ENCODE data around the gene FIZ1.

FIZ1 gene

DNA sequence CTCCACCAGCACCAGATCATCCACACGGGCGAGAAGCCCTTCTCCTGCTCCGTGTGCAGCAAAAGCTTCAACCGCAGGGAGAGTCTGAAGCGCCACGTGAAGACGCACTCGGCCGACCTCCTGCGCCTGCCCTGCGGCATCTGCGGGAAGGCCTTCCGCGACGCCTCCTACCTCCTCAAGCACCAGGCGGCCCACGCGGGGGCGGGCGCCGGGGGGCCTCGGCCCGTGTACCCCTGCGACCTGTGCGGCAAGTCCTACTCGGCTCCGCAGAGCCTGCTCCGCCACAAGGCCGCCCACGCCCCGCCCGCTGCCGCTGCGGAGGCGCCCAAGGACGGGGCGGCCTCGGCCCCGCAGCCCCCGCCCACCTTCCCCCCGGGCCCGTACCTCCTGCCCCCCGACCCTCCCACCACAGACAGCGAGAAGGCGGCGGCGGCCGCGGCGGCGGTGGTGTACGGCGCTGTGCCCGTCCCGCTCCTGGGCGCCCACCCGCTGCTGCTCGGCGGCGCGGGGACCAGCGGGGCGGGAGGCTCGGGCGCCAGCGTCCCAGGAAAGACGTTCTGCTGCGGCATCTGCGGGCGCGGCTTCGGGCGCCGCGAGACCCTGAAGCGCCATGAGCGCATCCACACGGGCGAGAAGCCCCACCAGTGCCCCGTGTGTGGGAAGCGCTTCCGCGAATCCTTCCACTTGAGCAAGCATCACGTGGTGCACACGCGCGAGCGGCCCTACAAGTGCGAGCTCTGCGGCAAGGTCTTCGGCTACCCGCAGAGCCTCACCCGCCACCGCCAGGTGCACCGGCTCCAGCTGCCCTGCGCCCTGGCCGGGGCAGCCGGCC, 15.6 kb upstream of the FIZ1 start:
- DNase-seq (ENCODE audit: low read depth in 2 of 3, low spot score in 1 of 3), result no peak

- no peak for DNase-seq (ENCODE audit: low read depth in 2 of 3, low spot score in 1 of 3)
Measured at GRCh38 chr19:55613930-55614710, 14.8 kb upstream of the FIZ1 start.

- no peak for DNase-seq (ENCODE audit: low read depth in 2 of 3, low spot score in 1 of 3)
Measured at GRCh38 chr19:55613396-55613795, 14.1 kb upstream of the FIZ1 start.

GRCh38 chr19:55611983-55612645, 12.8 kb upstream of the FIZ1 start:
- no peak for DNase-seq (ENCODE audit: low read depth in 2 of 3, low spot score in 1 of 3)

DNA sequence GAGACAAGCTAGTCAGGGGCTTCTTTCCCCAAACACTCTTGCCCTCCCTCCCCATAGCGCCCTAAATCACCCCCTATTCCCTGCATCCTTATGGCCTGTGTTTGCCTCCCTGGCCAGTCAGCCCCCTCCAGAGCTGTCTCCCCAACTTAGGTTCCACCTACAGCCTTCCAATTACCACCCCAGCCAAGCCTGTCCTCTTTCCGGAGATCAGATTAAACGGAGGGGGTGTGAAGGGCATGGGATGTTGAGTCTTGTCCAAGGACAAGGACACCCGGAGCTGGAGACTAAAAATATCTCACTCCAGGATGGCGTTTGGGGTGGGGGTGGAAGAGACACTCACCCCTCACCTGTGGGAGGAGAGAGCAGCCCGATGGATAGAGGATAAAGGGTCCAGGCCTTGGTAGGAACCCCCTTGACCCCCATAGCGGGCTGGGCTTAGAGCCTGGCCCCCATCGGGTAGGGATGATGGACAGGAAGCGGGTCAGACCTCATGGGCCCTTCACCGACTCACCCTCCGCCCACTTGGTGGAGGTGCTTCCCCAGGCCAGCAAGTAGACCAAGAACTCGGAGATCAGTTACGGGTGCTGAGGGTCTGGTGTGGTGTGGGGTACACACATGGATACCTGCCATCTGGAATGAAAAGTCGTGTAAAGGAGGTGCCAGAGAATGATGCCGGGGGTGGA, 12.1 kb upstream of the FIZ1 start:
- no peak for DNase-seq (ENCODE audit: low read depth in 2 of 3, low spot score in 1 of 3)

DNA sequence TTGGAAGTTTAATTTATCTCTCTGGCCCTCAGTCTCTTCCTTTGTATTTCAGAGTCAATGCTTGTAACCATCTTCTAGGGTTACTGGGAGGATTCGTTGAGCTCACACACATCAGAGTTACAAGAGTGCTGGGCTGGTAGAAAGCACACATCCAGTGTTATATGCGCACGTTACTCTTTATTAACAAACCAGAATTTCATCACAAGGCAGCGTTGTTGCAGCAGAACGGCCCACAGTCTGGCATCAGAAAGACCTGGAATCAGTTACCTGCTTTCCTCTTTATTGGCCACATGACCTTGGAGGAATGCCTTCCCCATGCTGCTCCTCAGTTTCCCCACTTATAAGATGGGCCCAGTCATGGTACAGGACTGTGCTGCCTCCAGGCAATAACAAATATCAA, 10.0 kb upstream of the FIZ1 start:
- no peak for DNase-seq (ENCODE audit: low read depth in 2 of 3, low spot score in 1 of 3)

GRCh38 chr19:55606817-55607216, 7.5 kb upstream of the FIZ1 start:
- no peak for DNase-seq (ENCODE audit: low read depth in 2 of 3, low spot score in 1 of 3)

DNA sequence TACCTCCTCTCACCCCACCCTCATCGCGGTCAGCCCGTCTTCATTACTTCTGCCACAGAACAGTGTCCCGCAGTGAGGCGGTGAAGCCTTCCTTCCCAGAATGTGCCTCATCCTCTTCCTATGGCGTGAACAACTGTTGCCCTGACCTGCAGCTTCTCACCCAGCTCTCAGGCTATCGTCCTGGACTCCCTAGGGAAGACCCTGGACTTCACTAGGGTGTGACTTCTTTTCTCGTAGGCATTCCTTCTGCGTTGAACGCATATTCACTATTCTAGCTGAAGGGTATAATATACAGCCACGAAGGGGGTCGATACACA, 7.1 kb upstream of the FIZ1 start:
- DNase-seq (ENCODE audit: low read depth in 2 of 3, low spot score in 1 of 3), result no peak

DNA sequence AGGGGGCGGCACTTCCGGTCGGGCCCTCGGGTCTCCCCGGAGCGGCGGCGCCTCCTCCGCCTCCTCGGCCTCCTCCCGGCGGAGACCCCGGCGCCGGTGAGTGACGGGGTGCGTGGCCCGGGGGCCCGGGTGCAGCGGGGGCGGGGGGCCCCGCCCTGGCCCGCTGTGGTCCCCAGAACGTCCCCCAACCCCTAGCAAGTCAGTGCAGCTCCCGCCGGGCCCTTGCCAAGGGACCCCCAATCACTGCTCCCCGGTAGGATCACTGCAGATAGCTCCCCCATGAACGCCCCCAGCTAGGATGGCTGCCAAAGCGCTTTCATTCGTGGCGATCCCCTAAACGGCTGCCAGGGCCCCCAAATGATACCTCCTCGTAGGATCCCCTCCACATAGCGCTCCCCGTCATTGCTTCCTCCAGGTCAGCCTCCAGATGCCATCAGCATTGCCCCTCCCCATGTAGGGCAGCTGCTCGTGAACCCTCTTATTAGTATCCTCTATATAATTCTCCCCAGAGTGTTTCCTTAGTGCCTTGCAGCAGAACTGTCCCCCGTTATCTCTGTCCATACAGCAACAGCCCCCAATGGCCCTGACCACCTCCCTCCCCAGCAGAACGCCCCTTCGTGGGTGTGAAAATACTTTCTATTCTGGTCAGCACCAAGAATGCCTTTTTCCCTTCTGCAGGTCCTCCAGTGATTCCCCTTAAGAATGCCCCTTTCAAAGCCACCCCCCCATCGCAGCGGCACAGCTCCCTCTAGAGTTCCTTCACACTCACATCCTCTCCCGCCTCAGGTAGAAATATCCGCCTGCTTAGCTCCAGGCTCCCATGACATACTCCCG, 6.5 kb upstream of the FIZ1 start, which contains the start of gene ZNF865:
TSS of gene ZNF865 (plus strand) at position 11 of the 834 bp plus-strand sequence. CDS start 7,972 bp downstream, outside the sequence.
- DNase-seq (ENCODE audit: low read depth in 2 of 3, low spot score in 1 of 3), result peak; percentile 52 to 66 (median 65)

DNA sequence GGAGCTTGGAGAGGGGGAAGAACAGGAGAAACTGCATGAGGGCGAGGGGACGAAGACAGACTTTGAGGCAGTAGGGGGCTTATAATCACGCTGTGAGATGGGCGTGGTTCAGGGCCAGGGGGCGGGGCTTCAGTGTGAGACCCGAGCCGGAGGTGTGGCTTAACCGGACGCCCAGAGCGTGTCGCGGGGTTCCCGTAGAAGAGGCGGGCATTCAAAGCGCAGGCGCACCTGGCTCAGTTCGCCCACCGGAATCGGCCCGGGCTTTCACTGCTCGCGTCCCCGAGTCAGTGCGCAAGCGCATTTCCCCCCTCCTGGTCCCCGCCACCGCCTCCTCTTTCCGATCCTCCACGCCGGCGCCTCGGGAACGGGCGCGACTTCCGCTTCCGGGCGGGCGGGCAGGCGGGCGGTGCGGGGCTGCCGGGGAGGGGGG, 5.9 kb upstream of the FIZ1 start:
- peak; percentile 97 to 99 (median 99) for DNase-seq (ENCODE audit: low read depth in 2 of 3, low spot score in 1 of 3)

GRCh38 chr19:55603581-55604292, 4.4 kb upstream of the FIZ1 start:
- DNase-seq (ENCODE audit: low read depth in 2 of 3, low spot score in 1 of 3), result no peak

DNA sequence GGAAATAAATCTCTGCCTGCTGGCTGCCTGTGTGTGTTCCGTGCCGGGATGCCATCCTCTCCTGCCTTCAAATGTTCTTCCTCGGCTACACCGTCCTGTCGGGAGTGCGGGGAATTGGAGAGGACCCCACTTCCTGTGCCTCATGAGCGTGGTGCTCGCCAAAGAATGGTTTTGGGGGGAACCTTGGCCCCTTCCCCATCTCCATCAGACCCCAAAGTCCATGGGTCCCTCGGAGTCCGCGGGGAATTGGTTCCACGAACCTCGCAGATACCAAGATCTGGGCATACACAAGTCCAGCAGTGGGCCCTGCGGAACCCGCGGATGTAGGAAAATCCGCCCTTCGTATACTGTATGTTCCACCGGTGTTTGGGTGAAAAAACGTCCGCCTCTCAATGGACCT, 3.8 kb upstream of the FIZ1 start:
- DNase-seq (ENCODE audit: low read depth in 2 of 3, low spot score in 1 of 3), result no peak

DNA sequence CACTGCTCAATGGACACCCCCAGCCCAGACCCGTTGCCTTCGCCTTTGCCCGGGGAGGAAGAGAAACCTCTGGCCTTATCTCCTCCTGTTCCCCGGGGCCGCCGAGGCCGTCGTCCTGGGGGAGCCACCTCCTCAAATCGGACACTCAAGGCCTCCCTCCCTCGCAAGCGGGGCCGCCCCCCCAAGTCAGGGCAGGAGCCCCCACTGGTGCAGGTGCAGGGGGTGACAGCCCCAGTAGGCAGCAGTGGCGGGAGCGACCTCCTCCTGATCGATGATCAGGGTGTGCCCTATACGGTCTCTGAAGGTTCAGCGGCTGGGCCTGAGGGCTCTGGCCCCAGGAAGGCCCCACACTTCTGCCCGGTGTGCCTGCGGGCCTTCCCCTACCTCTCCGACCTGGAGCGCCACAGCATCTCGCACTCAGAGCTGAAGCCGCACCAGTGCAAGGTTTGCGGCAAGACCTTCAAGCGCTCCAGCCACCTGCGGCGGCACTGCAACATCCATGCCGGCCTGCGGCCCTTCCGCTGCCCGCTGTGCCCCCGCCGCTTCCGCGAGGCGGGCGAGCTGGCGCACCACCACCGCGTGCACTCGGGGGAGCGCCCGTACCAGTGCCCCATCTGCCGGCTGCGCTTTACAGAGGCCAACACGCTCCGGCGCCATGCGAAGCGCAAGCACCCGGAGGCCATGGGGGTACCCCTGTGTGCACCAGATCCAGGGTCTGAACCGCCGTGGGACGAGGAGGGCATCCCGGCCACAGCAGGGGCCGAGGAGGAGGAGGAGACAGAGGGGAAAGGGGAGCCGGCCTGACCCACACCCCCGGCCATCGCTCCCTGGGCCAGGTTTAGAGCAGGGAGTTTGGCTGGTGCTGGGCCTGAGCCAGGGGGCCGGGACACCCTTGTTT, 3.0 kb upstream of the FIZ1 start:
- DNase-seq (ENCODE audit: low read depth in 2 of 3, low spot score in 1 of 3), result no peak

- DNase-seq (ENCODE audit: low read depth in 2 of 3, low spot score in 1 of 3), result no peak
Measured at GRCh38 chr19:55601084-55601483, 1.8 kb upstream of the FIZ1 start.

- no peak for DNase-seq (ENCODE audit: low read depth in 2 of 3, low spot score in 1 of 3)
Measured at GRCh38 chr19:55600662-55601028, 1.3 kb upstream of the FIZ1 start.

DNA sequence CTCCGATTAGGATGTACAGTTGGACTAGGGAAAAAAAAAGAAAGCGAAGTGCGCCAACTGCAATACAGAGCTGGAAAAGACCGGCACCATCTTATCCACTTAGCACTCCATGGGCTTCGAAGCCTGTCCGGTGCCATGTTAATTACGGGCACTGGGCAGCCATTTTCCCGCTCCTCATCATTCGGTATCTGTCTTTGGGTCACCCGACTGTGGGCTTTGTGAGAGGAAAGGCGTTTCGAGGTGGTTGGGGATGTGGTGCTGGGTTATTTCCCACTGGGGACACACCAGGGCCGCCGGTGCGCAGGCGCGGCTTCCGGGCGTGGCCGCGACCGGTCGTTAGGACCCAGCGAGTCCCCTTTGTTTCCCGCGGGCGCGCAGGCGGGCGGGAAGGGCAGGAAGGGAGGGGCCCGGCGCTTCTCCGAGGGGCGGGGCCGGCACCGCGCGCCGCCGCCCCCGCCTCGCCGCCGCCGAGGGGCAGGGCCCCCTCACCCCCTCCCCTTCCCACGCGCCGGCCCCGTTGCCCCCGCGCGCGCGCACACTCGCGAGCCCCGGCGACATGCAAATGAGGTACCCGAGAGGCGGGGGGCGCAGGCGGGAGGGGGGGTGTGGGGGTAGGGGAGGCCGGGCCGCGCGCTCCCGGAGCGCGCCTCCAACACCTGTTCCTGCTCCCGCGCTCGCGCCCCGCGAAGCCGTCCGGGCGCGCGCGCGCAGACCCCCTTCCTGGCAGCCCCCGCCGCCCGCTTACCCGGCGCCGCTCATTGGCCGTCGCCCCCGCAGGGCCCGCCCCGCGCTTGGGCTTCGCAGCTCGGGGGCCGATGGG, 735 bp upstream of the FIZ1 start, which contains the start of gene ZNF524:
TSS of gene ZNF524 (plus strand) at position 447 of the 820 bp plus-strand sequence. CDS start 1,825 bp downstream, outside the sequence.
- peak; percentile 63 to 80 (median 71) for DNase-seq (ENCODE audit: low read depth in 2 of 3, low spot score in 1 of 3)

- DNase-seq (ENCODE audit: low read depth in 2 of 3, low spot score in 1 of 3), result peak; percentile 88 to 99 (median 94)
Measured at GRCh38 chr19:55598719-55599467, 424 bp downstream of the FIZ1 start.

Measured in stimulated activated CD4-positive, alpha-beta T cell treated with anti-CD3 and anti-CD28 coated beads, Interleukin-12 subunit alpha, Interleukin-12 subunit beta, amount 100 ng/mL, for 48 hours (primary cell).